HL-60 (cell line): Measurements from ENCODE around the gene PSTPIP1.
A peak's percentile ranks its signal among the peaks of the same experiment; 100 is the strongest.

Experiments
- DNase-seq, 2 experiments: peaks; one replicate each; pipeline ENCODE4 v3.0.0-alpha.2; 2010 to 2020; ENCODE audit warnings: low read depth in 1 of 2, low spot score in 1 of 2
- H3K27ac ChIP-seq: fragments of 250-450 bp; sonication (Bioruptor Pico); replicated peaks from 2 replicates; pipeline ENCODE4 v1.5.1; 2020; ENCODE audit warnings: mild to moderate bottlenecking, moderate library complexity
- H3K27me3 ChIP-seq: fragments of 250-450 bp; sonication (Bioruptor Pico); 2 replicates; pipeline ENCODE4 v1.5.1; 2021; ENCODE audit warnings: mild to moderate bottlenecking, moderate library complexity; ENCODE audit not compliant: insufficient read depth, poor library complexity, severe bottlenecking
- H3K4me3 ChIP-seq: replicated peaks from 2 replicates; pipeline ENCODE4 v1.5.1; 2011; ENCODE audit warnings: mild to moderate bottlenecking, control low read depth, low read length; ENCODE audit not compliant: insufficient read depth
- CTCF ChIP-seq: IDR thresholded peaks from one replicate; pipeline ENCODE4 v1.5.1; 2011; ENCODE audit warnings: low read length, control low read depth, inconsistent platforms; ENCODE audit not compliant: insufficient read depth
- GABPA ChIP-seq: IDR thresholded peaks from 2 replicates; pipeline ENCODE4 v1.6.1; 2012; ENCODE audit warnings: low read depth
- POLR2AphosphoS5 ChIP-seq: IDR thresholded peaks from 2 replicates; pipeline ENCODE4 v1.6.1; 2012; ENCODE audit warnings: low read depth
- SPI1 ChIP-seq: IDR thresholded peaks from 2 replicates; pipeline ENCODE4 v1.6.1; 2012; ENCODE audit warnings: low read depth, mild to moderate bottlenecking, borderline replicate concordance
- TF ChIP-seq, protein P1 (sequence below): IDR thresholded peaks from 2 replicates; pipeline ENCODE4 v1.6.1; 2012; ENCODE audit warnings: low read depth; ENCODE audit not compliant: insufficient replicate concordance

The PSTPIP1 gene

DNA sequence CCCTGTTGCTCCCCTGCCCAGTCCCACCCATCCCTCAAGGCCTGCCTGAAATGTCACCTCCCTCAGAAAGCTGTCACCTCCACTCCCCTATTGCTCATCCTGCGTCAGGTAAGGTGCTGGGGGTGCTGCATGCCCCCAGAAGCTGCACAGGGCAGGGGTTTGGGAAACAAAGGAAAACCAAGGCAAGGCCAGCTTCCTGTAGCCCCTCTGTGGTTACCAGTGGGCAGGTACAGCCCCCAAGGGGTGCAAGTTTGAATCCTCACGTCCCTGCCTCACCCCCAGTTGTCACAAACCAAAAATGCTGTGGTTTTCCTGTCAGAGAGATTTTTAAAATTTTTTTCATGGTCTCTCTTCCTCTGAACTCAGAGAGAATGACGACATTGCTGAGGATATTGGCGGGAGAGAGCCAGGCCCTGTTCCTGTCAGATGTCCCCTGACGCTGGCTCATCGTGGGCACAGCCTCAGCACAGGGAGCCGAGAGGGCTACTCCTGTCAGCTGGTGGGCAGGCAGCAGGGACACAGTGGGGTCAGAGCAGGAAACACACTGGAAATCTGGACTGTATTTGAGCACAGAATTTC, 27.0 kb downstream of the PSTPIP1 start:
- TF ChIP-seq, protein P1, sequence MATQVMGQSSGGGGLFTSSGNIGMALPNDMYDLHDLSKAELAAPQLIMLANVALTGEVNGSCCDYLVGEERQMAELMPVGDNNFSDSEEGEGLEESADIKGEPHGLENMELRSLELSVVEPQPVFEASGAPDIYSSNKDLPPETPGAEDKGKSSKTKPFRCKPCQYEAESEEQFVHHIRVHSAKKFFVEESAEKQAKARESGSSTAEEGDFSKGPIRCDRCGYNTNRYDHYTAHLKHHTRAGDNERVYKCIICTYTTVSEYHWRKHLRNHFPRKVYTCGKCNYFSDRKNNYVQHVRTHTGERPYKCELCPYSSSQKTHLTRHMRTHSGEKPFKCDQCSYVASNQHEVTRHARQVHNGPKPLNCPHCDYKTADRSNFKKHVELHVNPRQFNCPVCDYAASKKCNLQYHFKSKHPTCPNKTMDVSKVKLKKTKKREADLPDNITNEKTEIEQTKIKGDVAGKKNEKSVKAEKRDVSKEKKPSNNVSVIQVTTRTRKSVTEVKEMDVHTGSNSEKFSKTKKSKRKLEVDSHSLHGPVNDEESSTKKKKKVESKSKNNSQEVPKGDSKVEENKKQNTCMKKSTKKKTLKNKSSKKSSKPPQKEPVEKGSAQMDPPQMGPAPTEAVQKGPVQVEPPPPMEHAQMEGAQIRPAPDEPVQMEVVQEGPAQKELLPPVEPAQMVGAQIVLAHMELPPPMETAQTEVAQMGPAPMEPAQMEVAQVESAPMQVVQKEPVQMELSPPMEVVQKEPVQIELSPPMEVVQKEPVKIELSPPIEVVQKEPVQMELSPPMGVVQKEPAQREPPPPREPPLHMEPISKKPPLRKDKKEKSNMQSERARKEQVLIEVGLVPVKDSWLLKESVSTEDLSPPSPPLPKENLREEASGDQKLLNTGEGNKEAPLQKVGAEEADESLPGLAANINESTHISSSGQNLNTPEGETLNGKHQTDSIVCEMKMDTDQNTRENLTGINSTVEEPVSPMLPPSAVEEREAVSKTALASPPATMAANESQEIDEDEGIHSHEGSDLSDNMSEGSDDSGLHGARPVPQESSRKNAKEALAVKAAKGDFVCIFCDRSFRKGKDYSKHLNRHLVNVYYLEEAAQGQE, result no peak
- no peak for TF ChIP-seq SPI1
- TF ChIP-seq POLR2AphosphoS5, result no peak
- no peak for TF ChIP-seq GABPA
- no peak for TF ChIP-seq CTCF
- peak overlapping the region; percentile 51 for H3K27ac ChIP-seq
- H3K27me3 ChIP-seq, result no peaks in the 10 kb centered on the region
- DNase-seq, result peak in 1 of 2 experiments; percentile 38
- H3K4me3 ChIP-seq, result no peak overlapping the region

DNA sequence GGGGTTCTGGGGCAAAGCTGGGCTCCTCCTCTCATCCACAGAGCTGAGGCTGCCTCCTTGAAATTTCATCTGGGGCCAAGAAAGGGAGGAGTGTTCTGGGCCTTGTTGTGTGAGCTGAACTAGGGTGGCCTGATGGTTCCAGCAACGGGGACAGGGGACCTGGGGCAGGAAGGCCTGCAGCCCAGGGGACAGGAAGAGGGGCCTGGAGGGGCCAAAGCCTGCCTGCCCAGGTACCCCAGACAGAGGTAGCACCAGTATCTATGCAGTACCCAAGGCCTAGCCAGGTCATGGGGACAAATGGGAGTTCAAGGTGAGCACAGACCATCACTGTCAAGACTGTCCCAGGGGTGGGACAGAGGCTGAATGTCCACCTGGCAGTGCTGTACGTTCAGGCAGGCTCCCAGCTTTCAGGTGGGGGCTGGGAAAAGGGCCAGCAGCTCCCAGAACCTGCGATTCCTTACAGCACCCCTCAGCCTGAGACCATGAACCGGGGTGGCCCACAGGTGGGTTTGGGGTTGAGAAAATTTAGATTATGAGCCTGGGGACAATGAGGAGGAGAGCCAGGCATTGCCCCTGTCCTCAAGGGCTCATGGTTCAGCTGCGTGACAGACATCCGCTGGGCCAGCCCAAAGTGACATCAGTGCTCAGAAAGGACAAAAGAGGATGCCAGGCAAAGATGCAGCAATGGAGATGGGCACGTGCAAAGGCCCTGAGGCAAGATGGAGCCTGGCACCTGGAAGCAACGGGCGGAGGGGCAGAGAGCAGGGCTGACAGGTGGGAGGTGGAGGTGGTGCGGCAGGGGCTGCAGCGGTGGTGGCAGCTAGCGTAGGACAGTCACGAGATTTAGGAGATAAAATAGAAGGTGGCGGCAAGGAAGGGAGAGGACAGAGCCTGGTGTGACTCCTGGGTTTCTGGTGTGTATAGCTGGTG, 28.0 kb downstream of the PSTPIP1 start:
- TF ChIP-seq POLR2AphosphoS5 (no peak; the same call in 1 of the 2 replicates), CTCF (no peak), GABPA (no peak), SPI1 (no peak)
- TF ChIP-seq, protein P1, result no peak
- H3K27ac ChIP-seq, result peak overlapping the region; percentile 51
- H3K4me3 ChIP-seq, result no peak overlapping the region
- DNase-seq, result no peak
- H3K27me3 ChIP-seq, result no peaks in the 10 kb centered on the region

- TF ChIP-seq POLR2AphosphoS5 (no peak; the same call in 1 of the 2 replicates), GABPA (no peak), SPI1 (no peak), CTCF (no peak)
- TF ChIP-seq, protein P1, result no peak
- DNase-seq, result no peak
- no peaks in the 10 kb centered on the region for H3K27me3 ChIP-seq
- no peak overlapping the region; the same call in 1 of the 2 replicates for H3K27ac ChIP-seq
- H3K4me3 ChIP-seq, result no peak overlapping the region
These were observed 28.8 kb downstream of the PSTPIP1 start for GRCh38 chr15:77023576-77024272.
